GM12878 (cell line): ENCODE data around the gene CDC34.

Source experiments
- ASH2L ChIP-seq: fragments of 300-600, 200-600 bp; sonication (generic); IDR thresholded peaks from 2 replicates; pipeline ENCODE4 v1.6.1; 2017; ENCODE audit warnings: low read depth, mild to moderate bottlenecking, borderline replicate concordance
- EZH2 ChIP-seq: IDR thresholded peaks from 2 replicates; pipeline ENCODE4 v1.6.1; 2012; ENCODE audit warnings: low read depth, mild to moderate bottlenecking, control low read depth, inconsistent platforms, low read length, borderline replicate concordance; ENCODE audit not compliant: control insufficient read depth
- HDAC2 ChIP-seq: fragments of 200-600 bp; sonication (generic); IDR thresholded peaks from 2 replicates; pipeline ENCODE4 v1.6.1; 2017
- HDGF ChIP-seq: fragments of 450-650 bp; IDR thresholded peaks from 2 replicates; pipeline ENCODE4 v1.6.1; 2016; ENCODE audit warnings: antibody characterized with exemption
- MXI1 ChIP-seq: fragments of 150-350 bp; IDR thresholded peaks from 2 replicates; pipeline ENCODE4 v1.6.1; 2011; ENCODE audit warnings: low read depth, mild to moderate bottlenecking, inconsistent platforms, low read length, improper control_type of control experiment
- SIN3A ChIP-seq: IDR thresholded peaks from 2 replicates; pipeline ENCODE4 v1.6.1; 2012; ENCODE audit warnings: low read depth, low read length, improper control_type of control experiment
- YY1 ChIP-seq: IDR thresholded peaks from 2 replicates; pipeline ENCODE4 v1.6.1; 2011; ENCODE audit warnings: low read depth, mild to moderate bottlenecking, low read length
- ZNF274 ChIP-seq: IDR thresholded peaks from one replicate; pipeline ENCODE4 v1.8.0; 2011; ENCODE audit not compliant: insufficient read length, insufficient read depth
- TF ChIP-seq, protein P1 (sequence below), 3 experiments: IDR thresholded peaks in 2 of 3; conservative IDR thresholded peaks in 1 of 3; 2 replicates each; pipeline ENCODE4 v1.5.1; 2011; ENCODE audit warnings: low read depth in 3 of 3, low read length in 3 of 3, mild to moderate bottlenecking in 3 of 3, control low read depth in 2 of 3, moderate library complexity in 2 of 3, inconsistent platforms in 1 of 3, mixed read lengths in 1 of 3; ENCODE audit not compliant: control insufficient read depth in 2 of 3, insufficient read depth in 1 of 3; ENCODE audit errors: extremely low read depth in 1 of 3
- TF ChIP-seq, protein P2 (sequence below): IDR thresholded peaks from 2 replicates; pipeline ENCODE4 v1.6.1; 2012; ENCODE audit warnings: mild to moderate bottlenecking, low read depth, low read length
- TF ChIP-seq, protein P3 (sequence below): fragments of 450-650 bp; IDR thresholded peaks from 2 replicates; pipeline ENCODE4 v1.6.1; 2017; ENCODE audit warnings: low read depth, mild to moderate bottlenecking, moderate library complexity

DNA sequence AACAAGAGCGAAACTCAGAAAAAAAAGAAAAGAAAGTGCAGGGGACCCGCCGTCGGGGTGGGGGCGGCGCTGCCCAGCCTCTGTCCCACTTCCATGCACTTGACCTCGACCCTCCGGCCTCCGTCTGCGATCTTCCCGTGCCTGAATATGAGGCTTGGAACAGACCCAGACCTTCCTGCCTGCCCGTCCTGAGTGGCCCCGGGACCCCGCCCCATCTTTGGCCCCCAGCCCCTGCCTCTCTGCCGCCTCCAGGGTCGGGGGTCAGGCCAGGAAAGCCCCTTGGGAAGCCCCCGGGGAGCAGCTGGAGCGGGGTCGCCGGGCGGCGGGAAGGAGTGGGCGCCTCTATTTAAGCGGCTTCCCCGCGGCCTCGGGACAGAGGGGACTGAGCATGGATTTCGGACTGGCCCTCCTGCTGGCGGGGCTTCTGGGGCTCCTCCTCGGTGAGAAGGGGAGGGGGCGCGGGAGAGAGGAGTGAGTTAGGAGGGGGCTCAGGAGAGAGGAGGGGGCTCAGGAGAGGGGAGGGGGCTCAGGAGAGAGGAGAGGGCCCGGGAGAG is 35.4 kb upstream of the CDC34 start, which contains the start of gene MADCAM1:
- TF ChIP-seq, protein P1, sequence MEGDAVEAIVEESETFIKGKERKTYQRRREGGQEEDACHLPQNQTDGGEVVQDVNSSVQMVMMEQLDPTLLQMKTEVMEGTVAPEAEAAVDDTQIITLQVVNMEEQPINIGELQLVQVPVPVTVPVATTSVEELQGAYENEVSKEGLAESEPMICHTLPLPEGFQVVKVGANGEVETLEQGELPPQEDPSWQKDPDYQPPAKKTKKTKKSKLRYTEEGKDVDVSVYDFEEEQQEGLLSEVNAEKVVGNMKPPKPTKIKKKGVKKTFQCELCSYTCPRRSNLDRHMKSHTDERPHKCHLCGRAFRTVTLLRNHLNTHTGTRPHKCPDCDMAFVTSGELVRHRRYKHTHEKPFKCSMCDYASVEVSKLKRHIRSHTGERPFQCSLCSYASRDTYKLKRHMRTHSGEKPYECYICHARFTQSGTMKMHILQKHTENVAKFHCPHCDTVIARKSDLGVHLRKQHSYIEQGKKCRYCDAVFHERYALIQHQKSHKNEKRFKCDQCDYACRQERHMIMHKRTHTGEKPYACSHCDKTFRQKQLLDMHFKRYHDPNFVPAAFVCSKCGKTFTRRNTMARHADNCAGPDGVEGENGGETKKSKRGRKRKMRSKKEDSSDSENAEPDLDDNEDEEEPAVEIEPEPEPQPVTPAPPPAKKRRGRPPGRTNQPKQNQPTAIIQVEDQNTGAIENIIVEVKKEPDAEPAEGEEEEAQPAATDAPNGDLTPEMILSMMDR (IDR thresholded peaks at IDR 0.05 in 2 of 3, conservative IDR thresholded peaks at IDR 0.05 in 1 of 3; ENCODE audit: control insufficient read depth in 2 of 3, extremely low read depth in 1 of 3, insufficient read depth in 1 of 3, low read depth in 3 of 3, low read length in 3 of 3): no peak
- TF ChIP-seq MXI1 (no peak), ZNF274 (no peak), YY1 (no peak), ASH2L (no peak), HDAC2 (no peak), SIN3A (no peak), HDGF (no peak), EZH2 (no peak)
- TF ChIP-seq, protein P2, sequence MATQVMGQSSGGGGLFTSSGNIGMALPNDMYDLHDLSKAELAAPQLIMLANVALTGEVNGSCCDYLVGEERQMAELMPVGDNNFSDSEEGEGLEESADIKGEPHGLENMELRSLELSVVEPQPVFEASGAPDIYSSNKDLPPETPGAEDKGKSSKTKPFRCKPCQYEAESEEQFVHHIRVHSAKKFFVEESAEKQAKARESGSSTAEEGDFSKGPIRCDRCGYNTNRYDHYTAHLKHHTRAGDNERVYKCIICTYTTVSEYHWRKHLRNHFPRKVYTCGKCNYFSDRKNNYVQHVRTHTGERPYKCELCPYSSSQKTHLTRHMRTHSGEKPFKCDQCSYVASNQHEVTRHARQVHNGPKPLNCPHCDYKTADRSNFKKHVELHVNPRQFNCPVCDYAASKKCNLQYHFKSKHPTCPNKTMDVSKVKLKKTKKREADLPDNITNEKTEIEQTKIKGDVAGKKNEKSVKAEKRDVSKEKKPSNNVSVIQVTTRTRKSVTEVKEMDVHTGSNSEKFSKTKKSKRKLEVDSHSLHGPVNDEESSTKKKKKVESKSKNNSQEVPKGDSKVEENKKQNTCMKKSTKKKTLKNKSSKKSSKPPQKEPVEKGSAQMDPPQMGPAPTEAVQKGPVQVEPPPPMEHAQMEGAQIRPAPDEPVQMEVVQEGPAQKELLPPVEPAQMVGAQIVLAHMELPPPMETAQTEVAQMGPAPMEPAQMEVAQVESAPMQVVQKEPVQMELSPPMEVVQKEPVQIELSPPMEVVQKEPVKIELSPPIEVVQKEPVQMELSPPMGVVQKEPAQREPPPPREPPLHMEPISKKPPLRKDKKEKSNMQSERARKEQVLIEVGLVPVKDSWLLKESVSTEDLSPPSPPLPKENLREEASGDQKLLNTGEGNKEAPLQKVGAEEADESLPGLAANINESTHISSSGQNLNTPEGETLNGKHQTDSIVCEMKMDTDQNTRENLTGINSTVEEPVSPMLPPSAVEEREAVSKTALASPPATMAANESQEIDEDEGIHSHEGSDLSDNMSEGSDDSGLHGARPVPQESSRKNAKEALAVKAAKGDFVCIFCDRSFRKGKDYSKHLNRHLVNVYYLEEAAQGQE: no peak
- TF ChIP-seq, protein P3, sequence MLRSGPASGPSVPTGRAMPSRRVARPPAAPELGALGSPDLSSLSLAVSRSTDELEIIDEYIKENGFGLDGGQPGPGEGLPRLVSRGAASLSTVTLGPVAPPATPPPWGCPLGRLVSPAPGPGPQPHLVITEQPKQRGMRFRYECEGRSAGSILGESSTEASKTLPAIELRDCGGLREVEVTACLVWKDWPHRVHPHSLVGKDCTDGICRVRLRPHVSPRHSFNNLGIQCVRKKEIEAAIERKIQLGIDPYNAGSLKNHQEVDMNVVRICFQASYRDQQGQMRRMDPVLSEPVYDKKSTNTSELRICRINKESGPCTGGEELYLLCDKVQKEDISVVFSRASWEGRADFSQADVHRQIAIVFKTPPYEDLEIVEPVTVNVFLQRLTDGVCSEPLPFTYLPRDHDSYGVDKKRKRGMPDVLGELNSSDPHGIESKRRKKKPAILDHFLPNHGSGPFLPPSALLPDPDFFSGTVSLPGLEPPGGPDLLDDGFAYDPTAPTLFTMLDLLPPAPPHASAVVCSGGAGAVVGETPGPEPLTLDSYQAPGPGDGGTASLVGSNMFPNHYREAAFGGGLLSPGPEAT: no peak
